A673 (cell line): Measurements from ENCODE around the gene MAST1. TPM values are rescaled to one million over a fixed set of nuclear protein-coding genes. Genes with fewer than 3 reads are reported as not detected.
A peak's percentile ranks its signal among the peaks of the same experiment; 100 is the strongest.

Experiments used
- BruUV-seq: library from RNA; stranded (reverse); fragments of 400-500 nt; replicated peaks from 2 replicates; lab custom pipeline; 2021; lab: Mats Ljungman, UMichigan
- CTCF ChIA-PET: fragments of 300-600 bp; sonication (Branson Sonifier 250); formaldehyde crosslinking; loops from one replicate; lab custom pipeline; 2022; ENCODE audit warnings: antibody characterized with exemption; lab: Charles Lee
- POLR2A ChIA-PET: fragments of 300-600 bp; sonication (Branson Sonifier 250); formaldehyde crosslinking; loops from one replicate; lab custom pipeline; 2022; ENCODE audit warnings: antibody characterized with exemption; ENCODE audit not compliant: low non-redundant PET; lab: Charles Lee
- DNase-seq: peaks from one replicate; pipeline ENCODE4 v3.0.0-alpha.2; 2015; ENCODE audit warnings: low spot score
- H3K27ac ChIP-seq: fragments of 200-600 bp; sonication (generic); 2 replicates; pipeline ENCODE4 v1.5.1; 2016; ENCODE audit warnings: mixed run types, low read depth, mild to moderate bottlenecking, mixed read lengths, antibody characterized with exemption, low read length; ENCODE audit not compliant: poor library complexity, severe bottlenecking
- H3K27me3 ChIP-seq: fragments of 200-600 bp; sonication (generic); replicated peaks from 2 replicates; pipeline ENCODE4 v1.6.1; 2017; ENCODE audit warnings: mixed run types, low read depth, mild to moderate bottlenecking, mixed read lengths, antibody characterized with exemption, low read length; ENCODE audit not compliant: insufficient read depth, poor library complexity
- H3K36me3 ChIP-seq: fragments of 200-600 bp; sonication (generic); 2 replicates; pipeline ENCODE4 v1.6.1; 2016; ENCODE audit warnings: mixed run types, mild to moderate bottlenecking, mixed read lengths, antibody characterized with exemption, low read length; ENCODE audit not compliant: insufficient read depth, poor library complexity, severe bottlenecking
- H3K4me1 ChIP-seq: fragments of 200-600 bp; sonication (generic); 2 replicates; pipeline ENCODE4 v1.6.1; 2017; ENCODE audit warnings: mixed run types, mild to moderate bottlenecking, mixed read lengths, antibody characterized with exemption, low read length; ENCODE audit not compliant: insufficient read depth, poor library complexity, severe bottlenecking
- H3K4me3 ChIP-seq: fragments of 200-600 bp; sonication (generic); 2 replicates; pipeline ENCODE4 v1.5.1; 2016; ENCODE audit warnings: low read depth, mixed run types, mild to moderate bottlenecking, mixed read lengths, low read length; ENCODE audit not compliant: poor library complexity, severe bottlenecking
- H3K9me3 ChIP-seq: fragments of 200-600 bp; sonication (generic); 2 replicates; pipeline ENCODE4 v1.6.1; 2016; ENCODE audit warnings: mixed run types, low read depth, mild to moderate bottlenecking, mixed read lengths, antibody characterized with exemption, low read length; ENCODE audit not compliant: poor library complexity, severe bottlenecking
- EZH2 ChIP-seq: fragments of 200-600 bp; sonication (generic); IDR thresholded peaks from 2 replicates; pipeline ENCODE4 v1.6.1; 2017; ENCODE audit warnings: borderline replicate concordance, low read depth, mild to moderate bottlenecking, mixed read lengths, antibody characterized with exemption, low read length; ENCODE audit not compliant: poor library complexity, severe bottlenecking
- intact Hi-C: fragments of 100-400 bp; cut with micrococcal nuclease; formaldehyde crosslinking; loops from one replicate; pipeline ENCODE4 v1.10.0; 2022; ENCODE audit not compliant: unreplicated experiment
- total RNA-seq: library from RNA; stranded (reverse); gene quantifications from 2 replicates; pipeline ENCODE4 v1.2.3, GENCODE V29; 2021
- TF ChIP-seq, protein P1 (sequence below): fragments of 300-800, 200-600 bp; sonication (generic); conservative IDR thresholded peaks from 2 replicates; pipeline ENCODE4 v1.5.1; 2017; ENCODE audit warnings: low read depth, mild to moderate bottlenecking, antibody characterized with exemption, low read length, moderate library complexity, mixed read lengths

Gene MAST1
- total RNA-seq, 1 experiment from 2014 or later: 22.2 TPM

DNA sequence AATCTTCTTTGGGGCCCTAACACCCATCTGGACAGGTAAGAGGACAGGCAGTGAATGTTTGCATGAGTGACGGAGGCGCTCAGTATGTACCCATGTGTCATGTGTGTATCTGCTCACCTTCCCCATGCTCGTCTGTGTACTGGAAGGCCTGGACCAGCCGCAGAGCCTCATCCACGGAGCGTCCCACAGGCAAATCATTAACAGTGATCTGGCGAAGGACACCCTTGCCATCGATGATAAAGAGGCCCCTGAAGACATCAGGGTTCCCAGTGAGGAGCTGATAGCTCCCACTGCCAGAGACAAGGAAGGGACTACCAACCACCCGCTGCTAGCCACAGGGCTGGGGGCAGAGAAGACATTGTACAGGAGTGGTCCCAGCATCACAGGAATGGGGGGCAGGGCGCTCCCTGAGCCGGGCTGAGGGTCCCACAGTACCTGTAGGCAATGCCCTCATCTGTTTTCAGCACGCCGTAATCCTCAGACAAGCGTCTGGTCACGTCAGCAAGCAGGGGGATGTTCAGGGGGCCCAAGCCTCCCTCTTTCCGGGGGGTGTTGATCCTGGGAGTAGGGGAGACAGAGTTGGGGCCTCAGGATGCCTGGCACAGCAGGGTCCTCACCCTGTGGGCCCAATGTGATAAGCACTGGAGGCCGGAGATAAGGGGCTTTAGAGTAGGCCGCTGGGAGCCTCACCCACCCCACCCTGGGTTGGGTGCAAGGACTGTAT lies 38.4 kb upstream of the MAST1 start:
- ChIA-PET CTCF (interaction anchor here (0.6 to 1.7 kb wide), 3 partner anchors 34 to 39 kb away, joined by 4 to 10 read pairs (median 8); no protein-coding TSS in a partner anchor), POLR2A (interaction anchor here (0.6 to 0.7 kb wide), 2 partner anchors 67 to 173 kb away, joined by 3 to 6 read pairs; no protein-coding TSS in a partner anchor)
- TF ChIP-seq, protein P1, sequence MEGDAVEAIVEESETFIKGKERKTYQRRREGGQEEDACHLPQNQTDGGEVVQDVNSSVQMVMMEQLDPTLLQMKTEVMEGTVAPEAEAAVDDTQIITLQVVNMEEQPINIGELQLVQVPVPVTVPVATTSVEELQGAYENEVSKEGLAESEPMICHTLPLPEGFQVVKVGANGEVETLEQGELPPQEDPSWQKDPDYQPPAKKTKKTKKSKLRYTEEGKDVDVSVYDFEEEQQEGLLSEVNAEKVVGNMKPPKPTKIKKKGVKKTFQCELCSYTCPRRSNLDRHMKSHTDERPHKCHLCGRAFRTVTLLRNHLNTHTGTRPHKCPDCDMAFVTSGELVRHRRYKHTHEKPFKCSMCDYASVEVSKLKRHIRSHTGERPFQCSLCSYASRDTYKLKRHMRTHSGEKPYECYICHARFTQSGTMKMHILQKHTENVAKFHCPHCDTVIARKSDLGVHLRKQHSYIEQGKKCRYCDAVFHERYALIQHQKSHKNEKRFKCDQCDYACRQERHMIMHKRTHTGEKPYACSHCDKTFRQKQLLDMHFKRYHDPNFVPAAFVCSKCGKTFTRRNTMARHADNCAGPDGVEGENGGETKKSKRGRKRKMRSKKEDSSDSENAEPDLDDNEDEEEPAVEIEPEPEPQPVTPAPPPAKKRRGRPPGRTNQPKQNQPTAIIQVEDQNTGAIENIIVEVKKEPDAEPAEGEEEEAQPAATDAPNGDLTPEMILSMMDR: no peak
- TF ChIP-seq EZH2: no peak
- Histone ChIP-seq H3K27ac (no peak overlapping the region), H3K36me3 (peaks cover 20% of the 10 kb centered on the region), H3K27me3 (no peaks in the 10 kb centered on the region), H3K4me1 (peaks cover 20% of the 10 kb centered on the region), H3K9me3 (no peaks in the 10 kb centered on the region), H3K4me3 (peak overlapping the region; percentile 64)
- no TSS peak for BruUV-seq
- intact Hi-C loops: no loop called here
- no peak for DNase-seq

DNA sequence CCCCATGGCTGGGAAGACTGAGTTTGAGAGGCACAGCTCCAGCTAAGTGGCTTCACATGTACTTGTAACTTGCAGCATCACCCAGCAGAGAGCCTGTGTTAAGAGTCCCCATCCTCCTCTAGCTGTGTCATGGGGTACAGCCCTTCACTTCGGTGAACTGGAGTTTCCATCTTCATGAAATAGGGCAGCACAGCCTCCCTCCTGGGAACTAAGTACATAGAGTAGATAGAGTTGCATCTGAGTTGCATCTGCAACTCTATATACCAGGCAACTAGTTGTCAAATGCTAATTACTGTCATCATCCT lies 37.9 kb upstream of the MAST1 start:
- TSS peak; percentile 34 for BruUV-seq
- Histone ChIP-seq H3K4me1 (peaks cover 20% of the 10 kb centered on the region), H3K9me3 (no peaks in the 10 kb centered on the region), H3K27me3 (no peaks in the 10 kb centered on the region), H3K27ac (no peak overlapping the region), H3K36me3 (peaks cover 20% of the 10 kb centered on the region), H3K4me3 (peak overlapping the region; percentile 64)
- POLR2A ChIA-PET: interaction anchor here (0.6 kb wide), 1 partner anchor 173 kb away, joined by 3 read pairs; no protein-coding TSS in a partner anchor
- intact Hi-C loops: no loop called here
- TF ChIP-seq, protein P1: no peak
- TF ChIP-seq EZH2: no peak
- CTCF ChIA-PET: no interaction called here
- DNase-seq: no peak

DNA sequence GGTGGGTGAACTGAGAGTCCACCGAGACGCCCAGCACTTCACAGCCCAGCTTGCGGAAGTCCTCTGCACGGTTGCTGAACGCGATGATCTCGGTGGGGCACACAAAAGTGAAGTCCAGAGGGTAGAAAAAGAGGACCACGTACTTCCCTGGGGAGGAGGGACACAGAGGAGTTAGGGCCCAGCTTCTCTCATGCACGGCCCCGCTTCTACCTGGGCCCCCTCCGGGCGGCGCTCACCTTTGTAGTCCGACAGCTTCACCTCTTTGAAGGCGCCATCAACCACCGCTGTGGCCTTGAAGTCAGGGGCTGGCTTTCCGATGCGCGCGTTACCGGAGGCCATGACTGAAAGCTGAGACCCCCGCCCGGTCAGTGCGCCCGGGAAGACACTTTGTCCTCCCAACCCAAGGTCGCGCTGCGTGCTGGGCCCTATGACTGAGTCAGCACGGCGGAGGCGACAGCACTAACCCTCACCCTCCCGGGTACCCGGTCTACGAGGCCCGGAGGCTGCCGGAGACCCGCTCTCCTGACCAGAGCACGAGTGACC lies 37.3 kb upstream of the MAST1 start:
- no TSS peak for BruUV-seq
- Histone ChIP-seq H3K4me1 (peaks cover 17% of the 10 kb centered on the region), H3K4me3 (peak overlapping the region; percentile 64), H3K27ac (peak overlapping the region; percentile 87), H3K27me3 (no peaks in the 10 kb centered on the region), H3K9me3 (no peaks in the 10 kb centered on the region), H3K36me3 (peaks cover 20% of the 10 kb centered on the region)
- intact Hi-C loops: no loop called here
- CTCF ChIA-PET: interaction anchor here (1.4 kb wide), 1 partner anchor 43 kb away, joined by 3 read pairs; no protein-coding TSS in a partner anchor
- TF ChIP-seq, protein P1: no peak
- no peak for TF ChIP-seq EZH2
- no peak for DNase-seq
- POLR2A ChIA-PET: interaction anchor here (0.6 kb wide), 1 partner anchor 172 kb away, joined by 3 read pairs; no protein-coding TSS in a partner anchor
